Measurements from ENCODE around the gene ILK. TPM values are rescaled to one million over a fixed set of nuclear protein-coding genes. Genes with fewer than 3 reads are reported as not detected.
A peak's percentile ranks its signal among the peaks of the same experiment; 100 is the strongest.

ILK gene
- total RNA-seq, 6 experiments from 2014 or later: 195 to 245 (median 223) TPM

DNA sequence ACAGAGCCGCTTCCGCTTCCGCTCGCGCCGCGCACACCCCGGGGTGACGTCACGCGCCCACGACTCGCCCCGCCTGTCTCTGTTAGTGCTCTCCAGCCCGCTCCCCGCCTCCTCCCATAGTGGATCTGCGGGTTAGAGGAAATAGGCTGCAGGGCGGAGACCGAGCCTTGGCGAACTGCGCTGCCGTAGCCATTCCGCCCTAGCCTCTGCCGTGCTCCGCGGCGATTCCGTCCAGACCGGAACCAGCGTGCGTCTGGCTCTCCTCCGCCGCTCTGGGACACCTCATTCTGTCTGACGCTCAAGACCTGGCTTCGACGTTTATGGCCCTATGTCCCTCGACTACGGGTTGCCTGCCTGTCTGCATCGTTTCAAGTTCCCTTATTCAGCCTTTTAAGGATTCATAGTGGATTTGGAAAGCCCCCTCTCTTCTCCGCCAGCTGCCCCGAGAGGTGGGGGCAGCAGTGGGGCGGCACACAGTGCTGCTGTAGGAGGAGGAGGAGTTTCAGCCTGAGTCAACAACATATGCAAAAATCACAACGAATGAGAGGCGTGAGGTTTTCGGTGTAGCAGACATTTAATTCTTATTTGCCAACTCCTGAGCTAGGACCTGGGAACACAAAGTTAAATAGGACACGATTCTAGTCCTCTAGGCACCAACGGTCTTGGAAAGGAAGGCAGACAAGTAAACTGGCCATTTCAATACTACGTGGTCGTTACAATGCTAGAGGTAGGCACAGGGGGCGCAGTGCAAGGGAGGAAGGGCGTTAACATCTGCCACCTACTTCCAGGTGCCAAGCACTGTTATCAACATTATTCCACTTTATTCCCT lies 8.9 kb downstream of the ILK start, which contains the start of gene TAF10:
Gene TAF10, minus strand, starts transcription at position 4 of the 829 bp plus-strand sequence. CDS start 27 bp downstream, outside the sequence.
- Mint-ChIP-seq H3K36me3 (ENCODE audit: low read depth) (peaks cover 56% of the 10 kb centered on the region), H3K4me3 (peak within 1 kb of the TSS; percentile 91; the same call in 1 of the 2 replicates), H3K27me3 (ENCODE audit: insufficient read depth) (peaks cover 2% of the 10 kb centered on the region), H3K27ac (no peak within 1 kb of the TSS; the same call in none of the 2 replicates), H3K9me3 (no peaks in the 10 kb centered on the region), H3K4me1 (ENCODE audit: low read depth) (peaks cover 41% of the 10 kb centered on the region)
- TF ChIP-seq, protein P1, sequence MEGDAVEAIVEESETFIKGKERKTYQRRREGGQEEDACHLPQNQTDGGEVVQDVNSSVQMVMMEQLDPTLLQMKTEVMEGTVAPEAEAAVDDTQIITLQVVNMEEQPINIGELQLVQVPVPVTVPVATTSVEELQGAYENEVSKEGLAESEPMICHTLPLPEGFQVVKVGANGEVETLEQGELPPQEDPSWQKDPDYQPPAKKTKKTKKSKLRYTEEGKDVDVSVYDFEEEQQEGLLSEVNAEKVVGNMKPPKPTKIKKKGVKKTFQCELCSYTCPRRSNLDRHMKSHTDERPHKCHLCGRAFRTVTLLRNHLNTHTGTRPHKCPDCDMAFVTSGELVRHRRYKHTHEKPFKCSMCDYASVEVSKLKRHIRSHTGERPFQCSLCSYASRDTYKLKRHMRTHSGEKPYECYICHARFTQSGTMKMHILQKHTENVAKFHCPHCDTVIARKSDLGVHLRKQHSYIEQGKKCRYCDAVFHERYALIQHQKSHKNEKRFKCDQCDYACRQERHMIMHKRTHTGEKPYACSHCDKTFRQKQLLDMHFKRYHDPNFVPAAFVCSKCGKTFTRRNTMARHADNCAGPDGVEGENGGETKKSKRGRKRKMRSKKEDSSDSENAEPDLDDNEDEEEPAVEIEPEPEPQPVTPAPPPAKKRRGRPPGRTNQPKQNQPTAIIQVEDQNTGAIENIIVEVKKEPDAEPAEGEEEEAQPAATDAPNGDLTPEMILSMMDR (IDR thresholded peaks at IDR 0.05): peak; percentile 70
- peak; percentile 96 for DNase-seq

DNA sequence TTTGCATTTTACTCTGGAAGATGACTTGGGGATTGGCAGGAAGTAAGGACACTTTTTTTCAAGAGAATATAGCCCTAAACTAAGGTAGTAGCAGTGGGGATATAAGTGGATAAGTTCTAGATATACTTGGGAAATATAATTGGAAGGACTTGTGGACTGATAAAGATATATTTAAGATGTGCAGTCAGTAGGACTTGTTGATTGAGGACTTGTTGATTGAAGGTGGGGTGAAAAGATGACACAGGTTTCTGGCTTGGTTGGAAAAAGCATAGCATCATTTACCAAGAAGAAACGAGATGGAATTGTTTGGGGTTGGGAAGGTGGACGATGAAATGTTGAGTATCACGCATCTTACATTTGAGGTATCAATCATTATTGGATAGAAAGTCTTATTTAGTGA lies 9.9 kb downstream of the ILK start:
- no peaks in the 10 kb centered on the region for H3K9me3 Mint-ChIP-seq
- DNase-seq: no peak
- peaks cover 2% of the 10 kb centered on the region for H3K27me3 Mint-ChIP-seq (ENCODE audit: insufficient read depth)
- TF ChIP-seq, protein P1 (IDR thresholded peaks at IDR 0.05): no peak
- no peak overlapping the region for H3K4me3 Mint-ChIP-seq
- H3K4me1 Mint-ChIP-seq (ENCODE audit: low read depth): peaks cover 30% of the 10 kb centered on the region
- peaks cover 46% of the 10 kb centered on the region for H3K36me3 Mint-ChIP-seq (ENCODE audit: low read depth)
- H3K27ac Mint-ChIP-seq: no peak overlapping the region

DNA sequence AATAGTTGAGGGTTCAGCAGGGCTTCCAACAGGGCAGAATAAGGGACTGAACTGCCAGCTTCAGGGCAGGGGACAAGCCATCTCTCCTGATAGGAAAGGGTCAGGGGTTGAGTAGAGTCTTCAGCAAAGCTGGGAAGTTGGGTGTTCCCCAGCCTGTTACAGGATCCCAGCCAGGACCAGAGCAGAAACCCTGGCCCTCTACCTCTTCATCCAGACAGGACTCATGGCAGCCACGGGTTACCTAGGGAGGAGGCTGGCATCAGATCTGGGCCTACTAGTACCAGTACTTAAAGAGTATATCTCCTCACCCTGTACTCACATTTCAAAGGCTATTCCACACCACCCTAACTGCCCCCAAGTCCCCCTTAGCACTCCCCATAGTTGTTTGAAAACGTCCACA lies 10.9 kb downstream of the ILK start:
- Mint-ChIP-seq H3K4me1 (ENCODE audit: low read depth) (peaks cover 21% of the 10 kb centered on the region), H3K27me3 (ENCODE audit: insufficient read depth) (peaks cover 2% of the 10 kb centered on the region; the same call in 1 of the 2 replicates), H3K36me3 (ENCODE audit: low read depth) (peaks cover 37% of the 10 kb centered on the region), H3K4me3 (no peak overlapping the region), H3K27ac (no peak overlapping the region), H3K9me3 (no peaks in the 10 kb centered on the region)
- DNase-seq: no peak
- TF ChIP-seq, protein P1 (IDR thresholded peaks at IDR 0.05): no peak

DNA sequence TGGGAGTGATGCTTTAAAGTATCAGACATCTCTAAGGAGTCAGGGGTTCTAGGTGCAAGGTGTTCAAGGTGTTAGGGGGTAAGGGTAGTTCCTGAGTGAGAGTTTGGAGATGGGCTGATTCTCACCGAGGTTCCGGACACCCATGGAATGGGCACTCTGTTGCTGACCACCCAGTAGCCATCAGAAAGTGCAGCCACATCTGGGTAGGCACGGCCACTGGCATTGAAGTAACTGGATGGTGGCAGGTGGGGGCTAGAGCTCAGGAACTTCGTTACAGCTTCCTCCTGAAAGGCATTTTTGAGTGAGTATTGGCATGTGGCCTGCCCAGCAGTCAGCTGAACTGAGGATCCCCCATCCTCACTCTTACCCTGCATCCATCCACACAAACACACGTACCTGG lies 11.5 kb downstream of the ILK start:
- no peak overlapping the region for H3K4me3 Mint-ChIP-seq
- peaks cover 2% of the 10 kb centered on the region; the same call in 1 of the 2 replicates for H3K27me3 Mint-ChIP-seq (ENCODE audit: insufficient read depth)
- DNase-seq: no peak
- H3K9me3 Mint-ChIP-seq: no peaks in the 10 kb centered on the region
- no peak overlapping the region for H3K27ac Mint-ChIP-seq
- peaks cover 15% of the 10 kb centered on the region for H3K4me1 Mint-ChIP-seq (ENCODE audit: low read depth)
- TF ChIP-seq, protein P1 (IDR thresholded peaks at IDR 0.05): no peak
- H3K36me3 Mint-ChIP-seq (ENCODE audit: low read depth): peaks cover 31% of the 10 kb centered on the region

DNA sequence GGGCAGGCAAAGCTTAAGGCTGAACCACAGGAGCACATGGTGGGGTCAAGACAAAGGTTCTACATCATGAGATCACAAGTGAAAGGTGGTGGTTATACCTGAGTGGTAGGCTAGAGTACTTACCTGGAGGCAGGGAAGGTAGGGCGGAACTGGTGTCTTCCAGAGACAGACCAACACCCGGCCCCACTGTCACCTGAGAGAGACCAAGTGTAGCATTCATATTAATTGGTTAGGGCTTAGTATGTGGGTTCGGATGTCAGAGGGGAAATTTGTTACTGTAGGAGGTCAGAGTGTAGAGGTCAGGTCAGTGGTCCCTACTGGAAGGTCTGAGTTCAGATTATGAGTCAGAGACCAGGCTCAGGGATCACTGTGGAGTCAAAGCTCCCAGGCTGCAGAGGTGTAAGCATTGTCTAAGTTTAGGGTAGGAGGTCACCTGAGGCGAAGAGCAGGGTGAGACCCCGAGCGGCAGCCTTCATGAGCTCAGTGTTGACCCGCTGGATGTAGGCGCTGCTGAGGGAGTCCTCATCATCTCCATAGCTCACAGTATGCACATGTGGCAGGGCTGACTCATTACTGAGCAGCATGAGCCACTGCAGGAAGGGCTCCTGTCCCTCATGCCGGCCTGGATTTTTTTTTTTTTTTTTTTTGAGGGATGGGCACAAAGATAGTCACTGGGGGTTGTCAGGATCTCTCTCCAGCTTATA lies 12.5 kb downstream of the ILK start:
- Mint-ChIP-seq H3K4me3 (0 out of 2 replicates have a peak overlapping the region, but pooled peaks have one; percentile 23), H3K9me3 (no peaks in the 10 kb centered on the region), H3K27ac (peak overlapping the region; percentile 75; the same call in 1 of the 2 replicates), H3K27me3 (ENCODE audit: insufficient read depth) (peaks cover under 1% of the 10 kb centered on the region; the same call in 1 of the 2 replicates), H3K36me3 (ENCODE audit: low read depth) (peaks cover 21% of the 10 kb centered on the region), H3K4me1 (ENCODE audit: low read depth) (peaks cover 5% of the 10 kb centered on the region)
- TF ChIP-seq, protein P1 (IDR thresholded peaks at IDR 0.05): no peak
- peak; percentile 53 for DNase-seq
